ENCODE measurements around the gene GPC3.
"Not testable (repeated sequence)": the region's sequence is repeated elsewhere in the genome, so short reads cannot be mapped to it uniquely, and the experiment has no call there.

The GPC3 gene

DNA sequence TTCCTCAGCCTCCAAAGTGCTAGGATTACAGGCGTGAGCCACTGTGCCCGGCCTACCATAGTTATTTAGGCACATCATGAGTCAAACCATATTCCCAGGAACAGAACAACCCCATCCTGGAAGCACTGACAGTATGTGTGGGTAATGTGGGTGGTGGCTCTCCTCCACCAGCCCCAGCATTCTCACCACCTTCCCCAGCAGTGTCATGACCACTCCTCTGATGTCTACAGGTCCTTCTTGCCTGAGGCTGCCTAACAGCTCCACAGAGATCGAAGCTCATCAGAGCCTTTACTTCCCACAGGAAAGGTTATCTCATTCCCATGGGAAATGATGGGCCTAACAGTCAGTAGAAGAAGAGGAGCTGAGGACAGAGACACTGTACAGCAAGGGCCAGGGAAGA is 440.6 kb downstream of the GPC3 start:
- no peak for DNase-seq

DNA sequence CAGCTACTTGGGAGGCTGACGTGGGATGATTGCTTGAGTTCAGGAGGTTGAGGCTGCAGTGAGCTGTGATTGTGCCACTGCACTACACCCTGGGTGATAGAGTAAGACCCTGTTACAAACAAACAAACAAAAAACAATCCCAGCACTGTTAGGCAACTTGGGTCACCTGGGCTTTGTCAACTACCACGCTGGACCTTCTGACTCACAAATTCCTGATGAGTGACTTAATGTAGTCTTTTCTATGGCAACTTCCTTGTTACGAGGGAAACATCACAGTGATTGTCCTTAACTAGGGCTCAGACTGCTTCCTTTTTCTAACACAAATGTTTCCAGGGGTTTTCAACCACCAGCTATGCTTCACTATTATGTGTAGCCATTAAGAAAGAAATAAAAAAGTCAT is 441.3 kb downstream of the GPC3 start:
- no peak for DNase-seq

DNA sequence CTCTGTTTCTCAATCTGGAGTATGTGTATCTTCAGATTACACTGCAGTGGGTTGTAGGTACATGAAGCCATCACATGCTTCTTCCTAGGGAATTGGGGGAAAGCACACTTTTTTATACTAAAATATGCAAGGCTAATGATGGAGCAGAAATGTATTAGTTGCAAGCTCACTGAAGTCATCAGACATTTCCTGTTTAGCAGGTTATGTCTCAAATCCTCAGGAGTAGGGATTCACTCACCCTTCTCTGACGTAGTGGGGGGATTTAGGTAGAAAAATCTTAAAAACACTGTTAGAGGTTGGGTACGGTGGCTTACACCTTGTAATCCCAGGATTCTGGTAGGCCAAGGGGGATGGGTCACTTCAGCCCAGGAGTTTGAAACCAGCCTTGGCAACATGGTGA is 441.7 kb downstream of the GPC3 start:
- DNase-seq: no peak

DNA sequence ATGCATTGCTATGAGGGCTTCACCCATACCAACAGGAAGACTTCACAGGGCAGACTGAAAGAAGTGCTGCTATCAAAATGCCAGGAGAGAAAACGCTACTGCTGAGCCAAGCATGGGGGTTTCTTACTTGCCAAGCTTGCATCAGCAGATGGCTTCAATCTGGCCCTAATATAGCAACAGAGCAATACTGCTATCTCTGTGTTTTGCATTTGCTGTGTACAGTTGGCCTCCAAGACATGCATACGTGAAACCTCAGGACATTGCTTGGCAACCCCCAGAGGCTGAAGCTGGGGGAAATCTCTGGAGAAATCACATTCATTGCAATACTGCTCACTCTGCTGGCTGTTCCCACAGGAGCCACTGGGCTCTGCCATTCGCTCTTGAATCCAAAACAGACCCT is 442.9 kb downstream of the GPC3 start:
- no peak for DNase-seq

DNA sequence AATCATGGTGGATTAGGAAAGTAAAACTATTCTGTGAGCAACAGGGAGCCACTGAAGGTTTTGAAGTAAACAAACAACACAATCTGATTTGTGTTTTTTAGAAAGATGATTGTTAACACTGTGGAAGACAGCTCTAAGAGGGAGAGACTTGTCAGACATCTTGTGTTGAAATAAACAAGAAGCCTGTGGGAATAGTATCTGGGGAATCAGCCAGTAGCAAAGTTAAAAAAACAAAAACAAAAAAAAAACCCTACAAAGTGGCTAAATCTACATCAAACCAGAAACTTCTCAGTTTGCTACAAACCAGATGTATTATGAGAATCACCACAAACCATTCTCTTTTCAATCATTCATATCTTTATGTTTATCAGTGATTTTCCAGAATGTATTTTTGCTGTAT is 444.4 kb downstream of the GPC3 start:
- no peak for DNase-seq

DNA sequence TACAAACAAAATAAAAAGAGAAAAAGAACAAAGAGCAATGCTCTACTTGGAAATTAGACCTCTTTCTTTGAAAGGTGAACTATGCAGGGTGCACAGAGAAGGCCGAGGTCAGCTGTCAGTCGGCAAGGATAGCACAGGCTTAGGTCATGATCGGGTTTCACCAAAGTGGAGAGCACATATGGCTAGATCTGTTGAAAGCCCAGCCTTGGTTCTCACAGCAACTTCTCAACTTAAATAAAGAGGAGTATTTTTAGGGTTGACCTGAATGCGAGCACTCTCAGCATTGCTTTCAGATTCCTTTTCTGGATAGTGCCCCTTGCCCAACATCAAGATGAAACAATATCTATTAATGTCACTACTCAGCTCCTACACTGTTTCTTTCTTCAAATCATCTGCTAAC is 447.2 kb downstream of the GPC3 start:
- peak; percentile 28 for DNase-seq

DNA sequence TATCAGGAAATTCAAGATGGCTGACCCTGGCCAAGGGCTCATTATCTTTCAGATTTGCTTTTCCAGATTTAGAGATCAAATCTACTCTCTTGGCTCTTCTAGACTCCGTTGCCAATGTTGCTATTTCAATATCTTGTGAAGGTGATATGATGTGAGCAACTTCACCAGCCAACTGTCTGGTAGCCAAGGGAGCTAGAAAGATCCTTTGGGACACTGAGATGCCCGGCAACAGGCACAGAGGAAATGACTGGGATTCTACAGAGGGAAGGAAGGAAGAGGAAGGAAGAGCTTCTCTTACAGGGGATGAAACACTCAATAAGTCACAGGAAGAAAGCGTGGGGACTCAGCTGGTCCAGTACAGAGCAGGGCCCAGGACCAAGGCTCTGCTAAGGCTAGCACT is 448.3 kb downstream of the GPC3 start:
- DNase-seq: no peak

DNA sequence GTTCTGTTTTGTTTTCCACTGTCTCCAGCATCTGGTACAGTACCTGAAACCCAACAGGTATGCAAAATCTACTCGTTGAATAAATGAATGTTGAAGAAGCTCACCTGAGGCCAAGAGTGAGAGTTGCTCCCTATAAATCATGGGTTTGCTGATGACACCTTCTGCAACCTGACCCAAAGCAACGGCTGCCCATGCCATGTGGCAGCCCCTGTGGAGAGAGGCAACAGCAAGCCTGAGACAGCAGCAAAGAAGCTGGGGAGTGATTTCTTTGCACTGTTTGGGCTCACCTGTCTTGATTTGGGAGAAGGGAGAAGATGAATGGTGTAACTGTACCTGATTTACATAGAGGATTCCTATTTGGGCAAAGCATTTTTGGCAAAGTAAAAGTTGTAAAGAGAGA is 450.3 kb downstream of the GPC3 start:
- peak; percentile 1 for DNase-seq

DNA sequence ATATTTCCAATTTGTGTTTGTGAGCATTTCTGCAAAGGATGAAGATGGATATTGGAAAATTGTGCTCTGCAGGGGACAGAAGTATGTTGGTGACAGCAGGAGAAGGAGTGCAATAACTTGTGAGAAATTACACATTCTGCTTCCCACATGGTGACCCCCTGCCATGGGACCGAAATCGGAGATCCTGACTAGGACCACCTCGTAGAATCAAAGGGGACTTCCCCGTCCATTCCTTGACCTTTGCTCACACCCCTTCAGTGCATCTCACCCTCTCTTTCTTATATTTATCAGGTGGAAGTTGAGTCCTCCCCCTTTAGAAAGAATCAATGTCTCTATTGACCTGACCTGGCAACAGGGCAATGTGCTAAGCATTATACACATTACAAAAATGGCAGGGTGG is 451.2 kb downstream of the GPC3 start:
- DNase-seq: no peak

DNA sequence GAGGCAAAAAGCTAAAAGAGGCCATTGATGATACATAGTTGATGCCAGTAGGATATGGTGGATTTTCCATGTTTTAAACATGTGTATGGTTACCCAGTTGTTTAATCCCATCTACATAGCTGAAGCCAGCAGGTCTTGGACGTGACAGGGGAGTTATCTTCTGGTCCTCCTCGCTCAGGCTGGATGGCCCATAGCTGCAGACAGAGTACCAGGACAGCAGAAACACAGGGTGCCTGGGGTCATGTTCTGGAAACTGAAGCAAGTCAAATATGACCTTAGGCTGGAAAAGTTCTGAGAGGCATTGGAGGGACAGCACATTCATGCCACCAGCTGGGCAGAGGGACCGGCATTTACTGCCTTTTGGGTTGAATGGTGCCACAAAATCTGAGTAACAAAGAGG is 452.1 kb downstream of the GPC3 start:
- no peak for DNase-seq

DNA sequence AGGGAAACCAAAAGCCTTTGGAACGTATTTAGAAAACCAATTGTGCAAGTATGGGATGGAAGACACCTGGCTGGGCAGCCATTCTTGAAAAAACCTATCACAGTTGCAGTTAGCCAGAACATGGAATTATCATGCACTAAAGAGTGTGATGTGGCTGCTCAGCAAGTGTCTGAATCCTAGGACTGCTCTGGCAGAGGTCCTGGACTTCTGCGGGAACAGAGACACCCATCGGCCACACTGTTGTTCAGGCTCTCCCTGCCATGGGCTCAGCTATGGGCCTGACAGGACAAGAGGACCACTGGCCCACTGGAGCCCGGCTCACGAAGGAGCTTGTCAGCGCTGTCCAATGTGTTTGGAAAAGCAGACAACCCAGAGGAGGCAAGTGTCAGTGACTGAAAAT is 454.4 kb downstream of the GPC3 start:
- no peak for DNase-seq

DNA sequence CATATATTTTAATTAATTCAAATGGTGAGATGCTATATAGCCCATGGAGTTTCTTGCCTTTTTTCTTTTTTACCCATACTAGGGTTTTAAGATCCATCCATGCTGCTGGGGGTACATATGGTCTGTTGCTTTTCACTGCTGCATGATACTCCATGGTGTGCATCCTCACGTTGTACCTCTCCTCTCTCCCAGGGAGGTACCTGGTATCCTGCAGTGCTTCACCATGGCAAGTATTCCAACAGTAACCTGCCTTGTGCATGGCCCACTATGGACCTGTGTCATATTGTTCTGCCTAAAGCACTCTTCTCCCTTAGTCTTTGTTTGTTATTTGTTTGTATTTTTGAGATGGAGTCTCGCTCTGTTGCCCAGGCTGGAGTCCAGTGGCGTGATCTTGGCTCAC is 455.8 kb downstream of the GPC3 start:
- no peak for DNase-seq

DNA sequence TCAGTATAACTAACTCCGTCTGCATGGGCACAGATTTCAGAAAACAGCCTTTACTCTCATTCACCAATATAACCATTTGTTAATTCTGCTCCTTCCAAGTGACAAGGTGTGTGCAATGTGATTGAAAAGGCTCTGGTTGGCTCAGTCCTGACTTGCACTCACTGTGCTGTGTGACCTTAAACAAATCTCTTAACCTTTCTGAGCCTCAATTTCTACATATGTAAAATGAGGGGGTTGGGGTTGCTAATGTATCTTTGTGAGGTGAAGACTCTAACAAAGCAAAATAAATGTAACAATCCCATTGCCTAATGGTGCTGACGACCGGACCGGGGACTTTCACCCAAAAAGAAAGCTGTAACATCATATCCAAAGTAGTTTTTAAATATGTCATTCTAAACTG is 457.6 kb downstream of the GPC3 start:
- DNase-seq: no peak

DNA sequence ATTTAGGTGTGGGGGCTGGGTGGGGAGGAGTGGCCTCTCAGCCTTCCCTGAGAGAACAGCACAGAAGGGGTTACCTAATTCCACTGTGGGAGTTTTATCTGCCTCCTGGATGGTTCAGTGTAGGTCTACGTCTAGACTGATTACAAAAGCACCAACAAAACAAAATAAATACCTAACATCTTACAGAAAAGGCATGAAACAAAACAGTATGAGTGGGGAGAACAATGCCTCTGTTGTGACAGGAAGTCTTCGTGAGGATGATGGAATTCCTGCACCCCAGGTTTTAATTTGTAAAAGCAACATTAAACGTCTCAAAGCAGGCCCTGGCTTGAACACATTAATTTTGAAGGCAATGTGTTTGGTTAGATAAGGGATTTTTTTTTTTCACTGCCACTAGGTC is 458.0 kb downstream of the GPC3 start:
- no peak for DNase-seq

DNA sequence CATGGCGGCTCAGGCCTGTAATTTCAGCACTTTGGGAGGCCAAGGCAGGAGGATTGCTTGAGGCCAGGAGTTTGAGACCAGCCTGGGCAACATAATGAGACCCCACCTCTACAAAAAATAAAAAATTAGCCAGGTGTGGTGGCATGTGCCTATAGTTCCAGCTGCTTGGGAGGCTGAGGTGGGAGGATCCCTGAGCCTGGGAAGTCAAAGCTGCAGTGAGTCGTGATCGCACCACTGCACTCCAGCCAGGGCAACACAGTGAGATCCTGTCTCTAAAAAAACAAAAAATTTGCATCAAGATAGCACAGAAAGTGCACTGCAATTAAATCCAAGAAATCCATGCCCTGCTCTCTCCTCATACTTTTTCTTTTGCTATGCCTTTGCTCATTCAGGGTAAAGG is 458.6 kb downstream of the GPC3 start:
- not testable (repeated sequence) for DNase-seq

DNA sequence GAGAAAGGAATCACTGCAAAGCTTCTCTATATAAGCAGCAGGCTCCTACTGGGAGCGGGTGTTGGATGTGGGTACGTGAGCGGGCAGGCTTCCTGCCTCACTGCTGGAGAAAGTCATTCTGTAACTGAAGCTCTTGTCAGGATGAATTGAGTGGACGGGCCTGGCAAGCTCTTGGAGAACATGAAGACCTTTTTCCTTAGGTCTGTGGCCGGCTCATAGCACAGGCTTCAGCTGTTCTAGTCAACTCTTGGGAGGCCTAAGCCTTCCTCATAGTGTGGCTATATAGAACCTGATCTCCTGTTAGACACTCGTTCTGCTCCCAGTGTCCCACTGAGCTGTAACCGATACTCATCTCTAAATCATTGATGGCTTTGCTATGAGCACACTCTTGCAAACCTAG is 461.9 kb downstream of the GPC3 start:
- no peak for DNase-seq

DNA sequence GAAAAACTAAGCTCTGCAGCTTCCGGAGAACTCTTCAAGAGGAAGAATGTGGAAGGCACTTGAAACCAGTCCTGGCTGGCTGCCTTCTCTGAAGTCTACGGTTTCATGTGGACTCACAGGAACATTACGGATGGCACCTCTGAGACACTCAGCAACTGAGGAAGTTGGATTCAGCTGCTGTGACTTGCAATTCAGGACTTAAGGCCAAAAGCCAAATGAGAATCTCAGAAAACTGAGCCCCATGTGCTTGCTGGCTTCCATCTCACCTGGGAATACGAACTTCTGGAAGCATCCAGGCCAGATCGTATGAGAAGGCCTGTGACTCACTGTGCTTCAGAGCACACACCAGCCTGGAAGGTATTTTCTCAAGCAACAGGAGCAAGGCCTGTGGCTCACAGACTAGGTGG is 462.3 kb downstream of the GPC3 start:
- DNase-seq: no peak

DNA sequence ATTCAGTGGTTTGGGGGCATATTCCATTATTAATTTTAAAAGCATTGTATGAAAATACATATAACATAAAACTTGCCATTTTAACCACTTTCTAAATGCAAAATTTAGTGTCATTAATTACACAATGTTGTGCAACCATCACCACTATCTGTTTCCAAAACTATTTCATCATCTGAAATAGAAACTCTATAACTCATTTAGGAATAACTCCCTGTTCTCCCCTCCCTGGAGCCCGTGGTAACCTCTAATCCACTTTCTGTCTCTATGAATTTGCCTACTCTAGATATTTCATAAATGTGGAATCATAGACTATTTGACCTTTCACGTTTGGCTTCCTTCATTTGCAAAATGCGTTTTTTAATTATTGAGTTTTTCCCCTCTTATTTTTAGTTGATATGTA is 468.7 kb downstream of the GPC3 start:
- DNase-seq: no peak

DNA sequence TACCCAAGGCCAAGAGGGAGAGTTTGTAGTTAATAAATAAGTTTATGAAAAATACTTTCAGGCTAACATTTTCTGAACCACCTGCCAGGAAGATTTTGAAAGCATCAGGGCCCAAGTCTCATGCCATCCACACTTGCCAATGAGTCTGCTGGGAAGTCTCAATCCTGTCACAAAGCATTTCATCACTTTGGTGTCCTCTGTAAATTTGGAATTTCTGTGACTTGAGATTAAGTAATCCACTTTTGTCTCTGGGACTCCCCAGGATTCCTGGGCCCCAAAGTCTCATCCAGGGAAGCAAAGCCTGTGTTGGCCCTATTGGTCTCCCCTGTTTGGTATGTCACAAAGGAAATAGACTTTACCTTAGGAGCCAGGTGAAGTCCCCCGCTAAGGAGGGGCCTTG is 470.9 kb downstream of the GPC3 start:
- DNase-seq: no peak

DNA sequence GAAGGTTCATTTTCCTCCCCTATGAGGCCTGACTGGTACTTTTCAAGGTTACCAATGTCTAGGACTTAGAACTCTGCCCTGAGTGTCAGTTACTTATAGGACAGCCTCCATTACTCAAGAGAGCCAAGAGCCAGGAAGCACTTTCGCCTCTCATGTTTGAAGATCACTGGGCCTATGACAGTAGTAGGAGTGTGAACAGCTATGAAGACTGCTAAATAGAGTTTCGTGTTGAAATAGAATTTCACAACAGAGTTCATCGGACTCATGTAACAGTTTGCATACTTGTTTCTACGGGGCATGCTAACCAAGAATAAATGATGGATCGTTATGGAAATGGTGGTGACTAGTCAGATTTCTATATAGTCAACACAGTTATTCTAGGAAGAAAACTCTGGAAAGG is 472.3 kb downstream of the GPC3 start:
- no peak for DNase-seq

DNA sequence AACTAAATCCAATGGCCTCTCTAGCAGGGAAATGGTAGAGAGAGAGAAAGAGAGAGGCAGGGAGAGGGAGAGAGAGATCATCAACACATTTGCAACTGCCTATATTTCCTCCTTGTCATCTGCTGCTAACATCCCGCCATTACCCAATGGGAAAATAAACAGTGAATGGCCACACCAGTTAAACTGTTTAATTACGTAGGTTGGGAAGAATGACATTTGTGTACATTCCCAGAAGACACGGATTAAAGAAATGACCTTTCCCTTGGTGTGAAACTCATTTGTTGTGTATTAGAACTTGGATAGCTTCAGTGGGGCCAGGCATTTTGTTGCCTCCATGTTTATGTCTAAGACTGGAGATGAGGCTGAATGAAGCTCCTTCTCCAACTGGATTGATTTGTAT is 474.4 kb downstream of the GPC3 start:
- DNase-seq: no peak

DNA sequence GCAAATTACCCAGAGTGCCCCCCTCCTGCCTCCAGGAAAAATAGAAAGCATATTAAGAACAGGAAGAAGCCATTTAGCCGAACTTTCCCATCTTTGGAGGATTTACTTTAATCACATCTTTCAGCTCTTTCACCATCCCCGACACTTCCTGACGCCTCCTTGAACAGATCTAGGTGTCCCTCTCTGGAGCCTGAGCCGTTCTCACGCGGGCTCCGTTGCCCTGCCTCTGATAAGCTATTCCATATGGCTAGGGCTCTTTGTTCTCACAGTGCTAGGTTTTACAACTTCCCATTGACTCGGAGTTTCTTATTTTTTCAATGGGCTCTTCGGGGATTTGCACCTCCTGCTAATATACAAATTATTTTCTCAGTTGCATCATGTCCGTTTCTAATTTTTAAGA is 488.0 kb downstream of the GPC3 start:
- no peak for DNase-seq

DNA sequence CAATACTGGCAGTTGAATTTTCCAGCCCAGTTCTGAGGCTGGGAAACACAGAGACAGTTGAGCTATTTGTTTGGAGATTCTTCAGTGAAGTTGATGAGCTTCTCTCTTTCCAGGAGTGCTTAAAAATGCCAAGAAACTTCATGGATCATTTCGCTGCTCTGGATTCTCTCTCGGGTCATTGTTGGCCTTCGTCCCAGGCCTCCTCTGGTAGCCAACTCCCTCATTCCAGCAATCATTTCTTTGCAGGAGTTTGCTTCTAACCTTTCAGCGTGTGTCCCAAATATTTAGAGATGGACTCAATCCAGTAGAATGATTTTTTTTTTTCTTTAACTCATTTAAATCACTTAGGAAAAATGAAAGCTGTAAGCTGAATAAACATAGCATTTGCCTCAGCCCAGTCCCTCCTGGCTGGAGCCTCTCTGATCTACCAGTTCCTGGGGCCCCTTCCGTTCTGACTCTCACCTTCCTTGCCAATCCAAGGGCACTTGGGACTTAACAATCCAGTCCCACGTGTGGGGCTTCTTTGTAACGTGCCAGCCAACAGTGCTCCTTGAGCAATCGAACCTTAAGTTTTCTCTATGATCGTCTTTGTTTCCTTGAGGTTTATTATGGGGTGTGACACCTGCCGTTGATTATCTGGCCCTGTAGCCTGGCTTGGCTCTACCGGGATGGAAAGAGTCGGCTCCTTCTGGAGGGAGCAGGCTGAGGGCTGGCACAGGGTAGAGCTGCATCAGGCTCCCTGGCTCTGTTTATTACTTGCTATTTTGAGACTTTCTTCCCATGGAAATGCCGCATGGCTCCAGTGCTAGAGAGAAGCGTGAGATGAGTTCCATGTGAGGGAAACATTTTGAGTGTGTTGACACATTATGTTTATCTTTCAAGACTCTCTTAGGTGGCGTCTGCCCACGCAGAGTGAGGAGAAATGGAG is 489.7 kb downstream of the GPC3 start:
- no peak for DNase-seq

DNA sequence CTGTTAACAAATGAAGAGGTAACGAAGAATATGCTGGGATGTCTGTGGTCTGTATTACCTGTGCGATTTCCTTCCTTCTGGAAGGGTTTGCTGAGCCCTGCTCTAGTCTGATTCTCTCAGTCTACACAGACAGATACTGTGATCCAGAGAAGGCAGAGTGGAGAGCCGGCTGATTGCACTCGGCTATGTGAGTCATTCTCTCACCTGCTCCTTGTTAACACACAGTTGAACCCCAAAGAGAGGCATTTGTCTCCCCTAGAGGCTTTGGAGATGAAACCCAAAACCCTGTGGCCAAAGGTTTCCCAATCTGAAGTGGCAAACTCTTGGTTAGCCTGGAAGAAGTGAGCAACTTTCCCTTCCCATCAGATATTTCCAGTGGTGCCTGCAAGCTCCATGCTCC is 492.0 kb downstream of the GPC3 start:
- no peak for DNase-seq

DNA sequence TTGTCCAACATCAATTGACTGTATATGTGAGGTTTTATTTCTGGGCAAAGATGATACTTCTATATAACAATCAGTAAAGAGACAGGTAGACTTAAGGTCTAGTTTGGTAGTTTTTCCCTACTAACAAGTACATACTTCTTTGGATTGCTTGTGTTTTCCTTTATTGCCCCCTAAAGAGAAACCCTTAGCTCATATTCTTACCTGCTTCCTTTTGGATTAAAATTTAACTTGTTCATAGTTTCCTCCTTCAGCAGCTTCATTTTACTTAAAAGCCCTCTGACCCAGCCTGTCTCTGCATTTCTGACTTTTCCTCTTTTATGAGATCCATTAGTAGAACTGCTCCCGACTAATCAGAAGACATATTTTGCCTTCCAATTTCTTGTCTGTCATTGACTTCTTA is 494.4 kb downstream of the GPC3 start:
- no peak for DNase-seq

All from NCI-H2171 (cell line).